GM13977 (cell line): ENCODE results near the gene SLC25A10.

Experiments used
- DNase-seq: peaks from one replicate; pipeline ENCODE4 v3.0.0; 2012; ENCODE audit warnings: low spot score
- in situ Hi-C: fragments of 300-500 bp; cut with MboI; formaldehyde crosslinking; loops from one replicate; pipeline ENCODE4 v1.12.0; 2022; ENCODE audit warnings: low sequenced_read_pairs, low pct_unique_long_range_greater_than_20kb, mixed read lengths, inconsistent platforms; ENCODE audit not compliant: unreplicated experiment
- TF ChIP-seq, protein P1 (sequence below): IDR thresholded peaks from 2 replicates; pipeline ENCODE4 v1.5.1; 2012; ENCODE audit warnings: mild to moderate bottlenecking, control low read depth; ENCODE audit not compliant: insufficient read depth; ENCODE audit errors: extremely low read depth, missing control alignments

Gene SLC25A10

DNA sequence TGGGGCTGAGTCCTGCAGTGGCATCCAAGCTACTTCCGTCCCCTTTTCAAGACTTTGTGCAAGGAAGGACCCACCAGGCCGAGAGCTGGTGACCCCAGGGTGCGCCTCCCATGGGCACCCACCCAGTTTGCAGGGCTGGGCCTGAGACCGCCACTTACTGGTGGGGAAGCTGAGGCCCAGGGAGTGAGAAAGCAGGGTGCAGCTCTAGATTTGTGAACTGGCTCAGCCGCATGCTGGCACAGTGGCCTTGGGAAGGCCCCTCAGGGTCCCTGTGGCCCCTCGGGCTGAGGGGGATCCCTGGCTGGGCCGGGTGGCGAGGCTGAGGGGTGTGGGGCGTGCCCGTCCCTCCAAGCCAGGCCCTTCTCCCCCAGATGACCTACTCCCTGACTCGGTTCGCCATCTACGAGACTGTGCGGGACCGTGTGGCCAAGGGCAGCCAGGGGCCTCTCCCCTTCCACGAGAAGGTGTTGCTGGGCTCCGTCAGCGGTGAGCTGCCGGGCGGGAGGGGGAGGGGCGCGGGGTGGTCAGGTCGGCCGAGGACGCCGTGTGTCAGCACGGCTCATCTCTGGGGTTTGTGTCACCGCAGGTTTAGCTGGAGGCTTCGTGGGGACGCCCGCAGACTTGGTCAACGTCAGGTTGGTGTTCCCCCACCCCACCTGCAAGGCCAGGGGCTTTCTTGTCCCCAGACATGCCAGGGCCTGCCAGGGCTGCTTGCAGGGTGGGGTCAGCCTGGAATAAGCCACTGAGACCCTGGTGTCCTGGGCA is 3.2 kb downstream of the SLC25A10 start:
- no peak for DNase-seq
- in situ Hi-C loops, result no loop called here
- TF ChIP-seq, protein P1, sequence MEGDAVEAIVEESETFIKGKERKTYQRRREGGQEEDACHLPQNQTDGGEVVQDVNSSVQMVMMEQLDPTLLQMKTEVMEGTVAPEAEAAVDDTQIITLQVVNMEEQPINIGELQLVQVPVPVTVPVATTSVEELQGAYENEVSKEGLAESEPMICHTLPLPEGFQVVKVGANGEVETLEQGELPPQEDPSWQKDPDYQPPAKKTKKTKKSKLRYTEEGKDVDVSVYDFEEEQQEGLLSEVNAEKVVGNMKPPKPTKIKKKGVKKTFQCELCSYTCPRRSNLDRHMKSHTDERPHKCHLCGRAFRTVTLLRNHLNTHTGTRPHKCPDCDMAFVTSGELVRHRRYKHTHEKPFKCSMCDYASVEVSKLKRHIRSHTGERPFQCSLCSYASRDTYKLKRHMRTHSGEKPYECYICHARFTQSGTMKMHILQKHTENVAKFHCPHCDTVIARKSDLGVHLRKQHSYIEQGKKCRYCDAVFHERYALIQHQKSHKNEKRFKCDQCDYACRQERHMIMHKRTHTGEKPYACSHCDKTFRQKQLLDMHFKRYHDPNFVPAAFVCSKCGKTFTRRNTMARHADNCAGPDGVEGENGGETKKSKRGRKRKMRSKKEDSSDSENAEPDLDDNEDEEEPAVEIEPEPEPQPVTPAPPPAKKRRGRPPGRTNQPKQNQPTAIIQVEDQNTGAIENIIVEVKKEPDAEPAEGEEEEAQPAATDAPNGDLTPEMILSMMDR, result no peak

DNA sequence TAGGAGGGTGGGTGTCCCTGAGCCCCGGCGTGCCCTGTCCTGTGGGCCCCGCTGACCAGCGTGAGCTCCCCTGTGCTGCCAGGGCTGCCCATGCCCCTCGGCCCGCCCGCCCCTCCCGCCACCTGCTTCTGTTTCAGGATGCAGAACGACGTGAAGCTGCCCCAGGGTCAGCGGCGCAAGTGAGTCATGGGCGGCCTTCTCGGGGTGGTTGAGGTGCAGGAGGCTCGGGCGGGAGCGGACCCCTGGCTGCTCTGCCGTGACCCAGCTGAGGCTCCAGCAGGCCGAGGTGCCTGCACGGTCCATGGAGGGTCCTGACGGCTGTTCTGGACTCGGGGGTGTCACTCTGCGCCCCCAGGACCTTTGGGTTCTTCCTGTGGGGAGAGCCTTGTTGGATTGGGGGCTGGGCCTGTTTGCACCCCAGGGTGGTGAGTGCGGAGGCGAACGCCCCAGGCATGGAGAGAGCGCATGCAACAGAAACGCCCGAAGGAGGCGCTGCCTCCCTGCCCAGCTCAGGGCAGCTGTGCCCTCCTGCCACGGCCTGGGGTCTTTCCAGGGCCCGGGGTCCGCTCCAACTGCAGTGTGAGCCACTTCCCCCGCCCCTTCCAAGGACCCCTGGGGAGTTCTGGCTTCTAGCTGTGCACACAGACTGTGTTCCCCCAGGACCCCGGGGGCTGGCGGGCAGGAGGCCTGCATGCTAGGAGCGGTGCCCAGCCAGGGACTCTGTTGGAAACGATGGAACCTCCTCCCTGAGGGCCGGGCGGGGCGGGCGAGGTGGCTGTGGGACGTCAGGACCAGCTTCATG is 4.0 kb downstream of the SLC25A10 start:
- no peak for DNase-seq
- in situ Hi-C loops, result no loop called here
- TF ChIP-seq, protein P1, result no peak

DNA sequence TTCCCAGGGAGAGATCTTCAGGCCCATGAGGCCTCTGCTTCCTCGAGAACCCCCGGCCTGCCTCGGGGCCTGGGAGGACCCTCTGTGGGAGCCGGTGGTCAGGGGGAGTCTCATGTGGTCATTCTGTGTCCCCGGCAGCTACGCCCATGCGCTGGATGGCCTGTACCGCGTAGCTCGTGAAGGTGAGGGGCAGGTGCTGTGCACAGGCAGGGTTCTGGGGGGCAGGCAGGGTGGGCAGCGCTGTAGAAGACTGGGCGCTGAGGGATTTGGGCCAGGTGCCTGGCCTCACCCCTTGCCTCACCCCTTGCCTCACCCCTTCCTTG is 4.6 kb downstream of the SLC25A10 start:
- TF ChIP-seq, protein P1, result no peak
- no peak for DNase-seq
- in situ Hi-C loops, result no loop called here

DNA sequence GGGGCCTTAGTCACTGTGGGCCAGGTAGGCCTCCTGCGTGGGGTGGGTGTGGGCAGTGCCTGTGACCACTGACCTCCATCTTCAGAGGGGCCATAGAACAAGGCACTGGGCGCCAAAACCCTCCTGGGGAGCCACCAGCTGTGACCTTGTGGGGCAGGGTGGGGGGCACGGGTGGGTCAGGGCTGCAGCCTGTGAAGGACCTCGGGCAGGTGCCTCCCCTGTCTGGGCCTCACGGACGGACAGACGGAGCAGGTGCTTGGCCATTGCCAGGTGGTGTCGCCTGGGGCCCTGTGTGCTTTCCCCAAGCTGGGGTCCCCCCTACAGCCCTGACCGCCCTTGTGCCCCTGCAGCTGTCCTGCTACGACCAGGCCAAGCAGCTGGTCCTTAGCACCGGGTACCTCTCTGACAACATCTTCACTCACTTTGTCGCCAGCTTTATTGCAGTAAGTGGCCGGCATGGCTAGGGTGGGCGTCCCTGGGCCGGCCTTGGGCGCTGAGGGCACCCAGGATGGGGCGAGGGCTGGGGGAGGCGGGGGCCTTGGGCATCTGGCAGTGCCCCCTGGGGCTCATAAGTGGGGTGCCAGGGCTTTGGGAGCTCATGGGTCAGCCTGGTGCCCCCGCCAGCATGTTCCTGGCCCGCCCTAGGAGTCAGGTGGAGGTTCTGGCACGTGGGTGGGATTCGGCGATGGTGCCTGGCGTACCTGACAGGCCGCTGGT is 5.1 kb downstream of the SLC25A10 start:
- TF ChIP-seq, protein P1, result no peak
- in situ Hi-C loops, result no loop called here
- no peak for DNase-seq

DNA sequence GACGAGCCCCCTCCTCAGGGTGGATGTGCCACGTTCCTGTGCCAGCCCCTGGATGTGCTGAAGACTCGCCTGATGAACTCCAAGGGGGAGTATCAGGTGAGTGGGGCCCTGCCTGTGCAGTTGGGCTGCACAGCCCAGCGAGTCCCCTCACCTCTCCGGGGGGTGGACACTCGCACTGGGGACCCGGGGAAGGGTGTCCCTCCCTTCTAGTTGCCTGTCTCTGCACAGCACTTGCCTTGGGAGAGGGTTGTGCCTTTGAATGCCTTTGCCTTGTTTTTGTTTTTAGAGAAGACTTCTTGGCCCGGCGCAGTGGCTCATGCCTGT is 5.6 kb downstream of the SLC25A10 start:
- TF ChIP-seq, protein P1, result no peak
- no peak for DNase-seq
- in situ Hi-C loops, result no loop called here

DNA sequence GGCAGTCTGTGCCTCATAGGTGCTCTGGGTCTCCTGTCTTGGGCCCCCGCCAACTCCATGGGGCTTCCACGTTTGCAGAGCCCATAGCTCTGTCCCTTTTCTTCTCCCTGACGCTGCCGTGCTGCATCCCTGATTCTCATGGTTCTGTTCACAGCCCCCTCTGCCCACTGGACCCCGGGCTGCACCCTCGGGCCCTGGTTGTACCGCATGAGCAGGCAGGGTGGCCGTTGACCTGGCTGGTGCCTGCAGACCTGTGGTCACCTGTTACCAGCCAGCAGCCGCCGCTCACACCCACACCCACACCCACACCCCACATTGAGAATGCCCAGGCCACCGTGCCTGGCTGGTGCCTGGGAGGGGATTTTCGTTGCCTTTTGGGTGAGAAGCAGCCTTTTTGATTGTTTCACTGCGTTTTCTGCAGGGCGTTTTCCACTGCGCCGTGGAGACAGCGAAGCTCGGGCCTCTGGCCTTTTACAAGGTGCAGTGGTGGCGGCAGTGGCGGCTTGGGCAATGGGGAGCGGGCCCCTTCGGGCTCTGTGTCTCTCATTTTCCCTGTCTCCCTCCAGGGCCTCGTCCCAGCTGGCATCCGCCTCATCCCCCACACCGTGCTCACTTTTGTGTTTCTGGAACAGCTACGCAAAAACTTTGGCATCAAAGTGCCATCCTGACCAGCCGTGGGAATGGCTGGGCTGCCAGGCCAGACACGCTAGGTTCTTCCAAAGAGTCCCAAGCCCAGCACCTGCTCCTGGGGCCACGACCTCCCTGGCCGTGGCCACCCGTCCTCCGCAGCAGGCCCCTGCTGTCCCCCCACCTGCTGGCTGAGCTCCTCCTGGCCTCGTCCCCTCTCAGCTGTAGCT is 7.6 kb downstream of the SLC25A10 start:
- in situ Hi-C loops, result no loop called here
- TF ChIP-seq, protein P1, result no peak
- DNase-seq, result no peak
